IMR-90 (cell line): ENCODE data around the gene ALDH3B2.
"Not testable (repeated sequence)": the region's sequence is repeated elsewhere in the genome, so short reads cannot be mapped to it uniquely, and the experiment has no call there.

Source experiments
- BHLHE40 ChIP-seq: fragments of 150-350 bp; IDR thresholded peaks from 2 replicates; pipeline ENCODE4 v1.6.1; 2016; ENCODE audit warnings: mild to moderate bottlenecking, low read depth, low read length
- CEBPB ChIP-seq: IDR thresholded peaks from 2 replicates; pipeline ENCODE4 v1.6.1; 2012; ENCODE audit warnings: low read depth, low read length, improper control_type of control experiment
- CTCF ChIP-seq: conservative IDR thresholded peaks from 2 replicates; pipeline ENCODE4 v1.5.1; 2012; ENCODE audit warnings: mild to moderate bottlenecking, low read depth, low read length, improper control_type of control experiment
- ELK1 ChIP-seq: fragments of 150-350 bp; IDR thresholded peaks from 2 replicates; pipeline ENCODE4 v1.6.1; 2016; ENCODE audit warnings: low read depth, mild to moderate bottlenecking, low read length, moderate library complexity, borderline replicate concordance
- FOS ChIP-seq: fragments of 150-350 bp; IDR thresholded peaks from 2 replicates; pipeline ENCODE4 v1.6.1; 2016; ENCODE audit warnings: low read depth, low read length
- MAFK ChIP-seq: IDR thresholded peaks from 2 replicates; pipeline ENCODE4 v1.6.1; 2012; ENCODE audit warnings: low read depth, low read length, improper control_type of control experiment
- MAZ ChIP-seq: IDR thresholded peaks from 2 replicates; pipeline ENCODE4 v1.6.1; 2012; ENCODE audit warnings: low read depth, mild to moderate bottlenecking, low read length, improper control_type of control experiment, moderate library complexity, borderline replicate concordance
- MXI1 ChIP-seq: IDR thresholded peaks from 2 replicates; pipeline ENCODE4 v1.6.1; 2012; ENCODE audit warnings: low read depth, mild to moderate bottlenecking, low read length, moderate library complexity, borderline replicate concordance
- POLR2A ChIP-seq: IDR thresholded peaks from 2 replicates; pipeline ENCODE4 v1.6.1; 2012; ENCODE audit warnings: mild to moderate bottlenecking, low read depth, low read length
- RAD21 ChIP-seq: IDR thresholded peaks from 2 replicates; pipeline ENCODE4 v1.6.1; 2012; ENCODE audit warnings: low read length, improper control_type of control experiment
- RCOR1 ChIP-seq: IDR thresholded peaks from 2 replicates; pipeline ENCODE4 v1.6.1; 2012; ENCODE audit warnings: mild to moderate bottlenecking, low read length, improper control_type of control experiment; ENCODE audit not compliant: insufficient replicate concordance
- SMC3 ChIP-seq: fragments of 150-350 bp; IDR thresholded peaks from 2 replicates; pipeline ENCODE4 v1.6.1; 2016; ENCODE audit warnings: low read depth, mild to moderate bottlenecking, antibody characterized with exemption, low read length, moderate library complexity
- TF ChIP-seq, protein P1 (sequence below): fragments of 150-350 bp; IDR thresholded peaks from 2 replicates; pipeline ENCODE4 v1.6.1; 2017; ENCODE audit warnings: mild to moderate bottlenecking, antibody characterized with exemption, low read length, low read depth

- TF ChIP-seq CTCF, POLR2A, RAD21, RCOR1, MXI1, MAZ, BHLHE40, CEBPB, SMC3, ELK1, FOS, MAFK: not testable (repeated sequence)
- TF ChIP-seq, protein P1, sequence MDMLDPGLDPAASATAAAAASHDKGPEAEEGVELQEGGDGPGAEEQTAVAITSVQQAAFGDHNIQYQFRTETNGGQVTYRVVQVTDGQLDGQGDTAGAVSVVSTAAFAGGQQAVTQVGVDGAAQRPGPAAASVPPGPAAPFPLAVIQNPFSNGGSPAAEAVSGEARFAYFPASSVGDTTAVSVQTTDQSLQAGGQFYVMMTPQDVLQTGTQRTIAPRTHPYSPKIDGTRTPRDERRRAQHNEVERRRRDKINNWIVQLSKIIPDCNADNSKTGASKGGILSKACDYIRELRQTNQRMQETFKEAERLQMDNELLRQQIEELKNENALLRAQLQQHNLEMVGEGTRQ: not testable (repeated sequence)
Measured at GRCh38 chr11:67715801-67716200, 41.4 kb upstream of the ALDH3B2 start.
